Right lobe of liver (tissue), 4 donors: ENCODE results near the gene HSPE1.
"Not testable (repeated sequence)": the region's sequence is repeated elsewhere in the genome, so short reads cannot be mapped to it uniquely, and the experiment has no call there.

Experiments used
- POLR2A ChIP-seq: fragments of 450-650 bp; IDR thresholded peaks from one replicate; pipeline ENCODE4 v1.6.1; 2017; ENCODE audit warnings: antibody characterized with exemption, mild to moderate bottlenecking
- TF ChIP-seq, protein P1 (sequence below), 4 donors: fragments of 200-600 bp in 3 of 4; fragments of 450-650 bp in 1 of 4; IDR thresholded peaks; one replicate each; pipeline versions ENCODE4 v1.5.1 to v1.8.0; 2016 to 2022; ENCODE audit warnings: antibody characterized with exemption in 4 of 4, mild to moderate bottlenecking in 2 of 4
- donor health status: DM: no; HTN: no; CAD: no.
- donor health status: DM: no; HTN: no; CAD: no.
- donor health status: DM: no; HTN: yes; CAD: no.

DNA sequence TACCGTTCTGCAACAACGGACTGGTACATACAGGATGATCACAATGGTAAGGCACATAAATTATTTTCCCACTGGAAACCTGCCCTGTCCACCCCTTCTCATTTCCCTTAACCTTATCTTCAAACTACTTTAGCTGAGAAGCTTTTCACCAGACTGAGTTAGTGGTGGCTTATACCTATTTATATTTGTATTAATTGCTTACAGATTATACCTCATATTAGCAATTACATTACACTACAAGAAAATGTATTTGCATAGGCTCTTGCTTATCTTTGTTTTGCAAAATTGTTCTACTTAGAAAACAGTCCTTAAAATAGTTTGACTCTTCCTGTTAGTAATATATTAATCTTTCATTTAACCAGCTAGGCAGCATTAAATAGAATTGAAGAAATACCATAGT, 51.1 kb downstream of the HSPE1 start:
- TF ChIP-seq, protein P1, sequence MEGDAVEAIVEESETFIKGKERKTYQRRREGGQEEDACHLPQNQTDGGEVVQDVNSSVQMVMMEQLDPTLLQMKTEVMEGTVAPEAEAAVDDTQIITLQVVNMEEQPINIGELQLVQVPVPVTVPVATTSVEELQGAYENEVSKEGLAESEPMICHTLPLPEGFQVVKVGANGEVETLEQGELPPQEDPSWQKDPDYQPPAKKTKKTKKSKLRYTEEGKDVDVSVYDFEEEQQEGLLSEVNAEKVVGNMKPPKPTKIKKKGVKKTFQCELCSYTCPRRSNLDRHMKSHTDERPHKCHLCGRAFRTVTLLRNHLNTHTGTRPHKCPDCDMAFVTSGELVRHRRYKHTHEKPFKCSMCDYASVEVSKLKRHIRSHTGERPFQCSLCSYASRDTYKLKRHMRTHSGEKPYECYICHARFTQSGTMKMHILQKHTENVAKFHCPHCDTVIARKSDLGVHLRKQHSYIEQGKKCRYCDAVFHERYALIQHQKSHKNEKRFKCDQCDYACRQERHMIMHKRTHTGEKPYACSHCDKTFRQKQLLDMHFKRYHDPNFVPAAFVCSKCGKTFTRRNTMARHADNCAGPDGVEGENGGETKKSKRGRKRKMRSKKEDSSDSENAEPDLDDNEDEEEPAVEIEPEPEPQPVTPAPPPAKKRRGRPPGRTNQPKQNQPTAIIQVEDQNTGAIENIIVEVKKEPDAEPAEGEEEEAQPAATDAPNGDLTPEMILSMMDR (IDR thresholded peaks at IDR 0.05), result not testable (repeated sequence)
- not testable (repeated sequence) for TF ChIP-seq POLR2A
